ENCODE results near the gene OCRL.

OCRL gene

DNA sequence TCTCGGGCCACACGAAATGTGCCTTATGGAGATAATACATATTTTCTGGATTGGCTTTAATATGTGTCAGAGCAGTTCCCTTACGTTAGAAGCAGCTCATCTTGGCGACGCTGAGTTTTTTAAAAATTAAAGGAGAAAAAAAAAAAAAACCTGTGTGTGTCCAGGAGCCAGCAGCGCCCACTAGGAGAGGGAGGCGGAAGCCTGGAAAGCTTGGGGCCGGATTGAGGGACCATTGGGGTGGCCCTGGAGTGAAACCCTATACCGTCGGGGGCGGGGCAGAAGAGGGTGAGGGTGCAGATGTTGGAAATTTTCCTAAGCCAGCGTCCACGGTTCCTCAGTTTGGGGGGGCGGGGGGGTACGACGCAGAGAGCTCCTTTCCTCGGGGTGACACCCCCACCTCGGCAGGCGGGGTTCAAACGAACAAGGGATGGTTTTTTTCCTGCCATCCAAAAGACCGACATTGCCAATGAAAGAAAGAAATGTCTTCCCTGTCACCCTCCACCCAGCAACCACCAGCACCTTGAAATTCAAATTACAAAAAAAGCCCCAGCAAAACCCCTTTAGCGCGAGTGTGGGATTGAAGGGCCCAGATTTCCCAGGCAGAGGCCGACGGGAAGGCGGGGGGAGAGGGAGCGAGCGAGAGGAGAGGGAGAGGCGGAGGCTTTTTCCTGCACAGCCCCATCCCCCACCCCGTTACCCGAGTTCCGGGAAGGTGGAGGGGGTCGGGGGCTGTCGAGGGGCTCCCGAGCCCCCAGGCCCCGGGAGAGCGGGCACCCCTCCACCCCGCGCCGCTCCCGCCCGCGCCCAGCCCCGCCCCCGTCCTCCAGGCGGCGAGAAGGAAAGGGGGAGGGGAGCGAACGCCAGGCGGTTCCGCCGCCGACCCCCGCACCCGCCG lies 17.6 kb upstream of the OCRL start:
- no peaks in the 10 kb centered on the region for H3K9me3 ChIP-seq (ENCODE audit: control insufficient read depth, low read length)
- H3K36me3 ChIP-seq (ENCODE audit: control insufficient read depth, insufficient read depth, low read length), result no peaks in the 10 kb centered on the region
- H3K4me1 ChIP-seq (ENCODE audit: control insufficient read depth, insufficient read depth, low read length), result no peaks in the 10 kb centered on the region
- H3K27me3 ChIP-seq (ENCODE audit: control insufficient read depth, insufficient read depth, low read length), result no peaks in the 10 kb centered on the region
- H3K4me3 ChIP-seq (ENCODE audit: low read length), result peak overlapping the region; percentile 25
- peak overlapping the region; percentile 83 for H3K9ac ChIP-seq (ENCODE audit: low read length)

DNA sequence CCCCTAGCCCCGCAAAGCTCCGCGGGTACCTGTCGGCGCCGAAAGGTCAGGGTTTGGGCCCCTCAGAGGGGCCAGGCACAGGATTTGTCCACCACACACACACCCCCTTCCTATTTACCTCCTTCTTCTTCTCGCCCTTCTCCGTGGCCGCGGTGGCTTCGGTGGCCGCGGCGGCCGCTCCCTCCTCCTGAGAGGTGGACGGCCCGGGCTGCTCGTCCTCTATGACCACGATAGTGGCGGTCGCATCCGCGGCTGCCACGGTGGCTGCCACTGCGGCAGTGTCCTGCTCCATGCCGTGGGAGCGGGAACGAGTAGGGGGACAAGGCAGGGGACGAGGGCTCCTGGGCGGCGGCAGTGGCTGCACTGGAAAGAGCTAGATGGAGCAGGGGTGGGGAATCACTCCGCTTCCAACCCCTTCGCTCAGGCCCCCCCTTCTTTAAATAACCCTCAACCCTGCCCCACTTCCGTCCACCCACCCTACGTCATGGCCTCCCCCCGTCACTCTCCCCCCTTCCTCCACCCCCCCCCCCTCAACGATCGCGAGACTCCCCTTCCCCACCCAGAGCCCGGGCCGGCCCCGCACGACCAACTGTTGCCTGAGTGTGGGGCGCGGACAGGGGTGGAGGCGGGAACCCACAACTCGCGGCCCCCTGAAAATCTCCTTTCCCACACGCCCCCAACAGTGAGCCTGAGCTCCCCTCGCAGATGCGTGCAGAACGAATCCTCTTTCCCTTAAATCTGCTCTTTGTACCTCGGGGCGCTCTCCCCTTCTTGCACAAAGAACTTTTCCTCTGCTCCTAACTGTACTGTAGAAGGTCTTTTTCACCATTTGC lies 16.8 kb upstream of the OCRL start, which contains the start of gene SMARCA1:
TSS of gene SMARCA1 (minus strand) at position 412 of the 833 bp plus-strand sequence. CDS start at position 292, 120 bp downstream.
- Histone ChIP-seq H3K4me3 (ENCODE audit: low read length) (no peak within 1 kb of the TSS), H3K27me3 (ENCODE audit: control insufficient read depth, insufficient read depth, low read length) (no peaks in the 10 kb centered on the region), H3K9ac (ENCODE audit: low read length) (peak within 1 kb of the TSS; percentile 83), H3K4me1 (ENCODE audit: control insufficient read depth, insufficient read depth, low read length) (no peaks in the 10 kb centered on the region), H3K36me3 (ENCODE audit: control insufficient read depth, insufficient read depth, low read length) (no peaks in the 10 kb centered on the region), H3K9me3 (ENCODE audit: control insufficient read depth, low read length) (no peaks in the 10 kb centered on the region)

DNA sequence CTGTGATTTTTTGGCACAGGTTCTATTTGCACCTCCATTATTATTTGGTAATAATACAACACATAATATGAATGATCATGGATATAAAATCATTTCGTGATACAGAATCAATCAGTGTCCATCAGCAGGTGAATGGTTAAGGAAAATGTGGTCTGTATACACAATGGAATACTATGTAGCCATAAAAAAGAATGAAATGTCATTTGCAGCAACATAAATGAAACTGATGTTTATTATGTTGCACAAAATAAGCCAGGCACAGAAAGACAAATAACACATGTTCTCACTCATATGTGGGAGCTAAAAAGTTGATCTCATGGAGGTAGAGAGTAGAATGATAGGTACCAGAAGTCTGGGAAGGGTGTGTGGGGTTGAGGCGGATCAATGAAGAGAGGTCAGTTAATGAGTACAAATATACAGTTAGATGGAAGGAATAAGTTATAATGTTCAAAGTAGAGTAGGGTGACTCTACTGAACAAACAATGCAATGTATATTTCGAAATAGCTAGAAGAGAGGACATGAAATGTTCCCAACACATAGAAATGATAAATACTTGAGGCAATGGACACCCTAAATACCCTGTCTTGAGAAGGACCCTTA lies 15.7 kb upstream of the OCRL start:
- H3K36me3 ChIP-seq (ENCODE audit: control insufficient read depth, insufficient read depth, low read length), result no peaks in the 10 kb centered on the region
- no peaks in the 10 kb centered on the region for H3K27me3 ChIP-seq (ENCODE audit: control insufficient read depth, insufficient read depth, low read length)
- no peak overlapping the region for H3K9ac ChIP-seq (ENCODE audit: low read length)
- no peaks in the 10 kb centered on the region for H3K4me1 ChIP-seq (ENCODE audit: control insufficient read depth, insufficient read depth, low read length)
- no peaks in the 10 kb centered on the region for H3K9me3 ChIP-seq (ENCODE audit: control insufficient read depth, low read length)
- H3K4me3 ChIP-seq (ENCODE audit: low read length), result no peak overlapping the region

DNA sequence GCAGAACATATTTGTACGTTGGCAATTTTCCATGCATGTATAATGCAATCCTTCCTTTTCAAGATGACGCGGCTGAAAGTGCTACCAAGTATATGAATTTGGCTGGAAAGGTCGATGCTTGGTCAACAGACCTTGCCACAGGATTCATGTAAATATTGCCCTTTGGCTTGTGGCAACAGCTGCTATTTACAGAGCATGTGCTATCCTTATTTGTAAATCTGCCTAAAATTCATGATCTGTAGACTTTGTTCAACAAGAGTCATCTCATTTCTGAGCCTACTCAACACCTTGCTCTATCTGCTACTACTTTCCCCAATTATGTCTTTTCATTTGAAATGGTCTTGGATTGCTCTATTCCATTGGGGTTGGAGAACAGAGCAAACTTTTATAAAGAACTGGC lies 14.9 kb upstream of the OCRL start:
- Histone ChIP-seq H3K27me3 (ENCODE audit: control insufficient read depth, insufficient read depth, low read length) (no peaks in the 10 kb centered on the region), H3K36me3 (ENCODE audit: control insufficient read depth, insufficient read depth, low read length) (no peaks in the 10 kb centered on the region), H3K4me3 (ENCODE audit: low read length) (no peak overlapping the region), H3K4me1 (ENCODE audit: control insufficient read depth, insufficient read depth, low read length) (no peaks in the 10 kb centered on the region), H3K9me3 (ENCODE audit: control insufficient read depth, low read length) (no peaks in the 10 kb centered on the region), H3K9ac (ENCODE audit: low read length) (no peak overlapping the region)

DNA sequence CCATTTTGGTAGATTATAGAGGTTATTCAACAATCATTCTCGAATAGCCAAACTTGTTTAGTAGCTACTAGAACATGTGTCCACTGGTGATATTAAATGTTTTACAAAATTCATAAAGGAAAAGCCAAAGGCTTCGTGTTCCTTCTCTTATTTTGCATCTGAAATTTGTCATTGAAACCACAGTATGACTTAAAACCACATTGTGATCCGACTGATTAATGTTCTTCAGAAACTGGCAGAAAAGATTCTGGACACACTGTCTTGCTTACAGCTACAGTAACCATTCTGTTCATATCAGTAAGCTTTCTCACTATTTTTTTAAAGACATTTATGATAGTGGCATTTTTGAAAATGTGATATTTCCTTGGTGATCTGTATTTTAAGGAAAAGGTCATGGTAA lies 14.2 kb upstream of the OCRL start:
- no peak overlapping the region for H3K9ac ChIP-seq (ENCODE audit: low read length)
- no peaks in the 10 kb centered on the region for H3K27me3 ChIP-seq (ENCODE audit: control insufficient read depth, insufficient read depth, low read length)
- no peak overlapping the region for H3K4me3 ChIP-seq (ENCODE audit: low read length)
- H3K4me1 ChIP-seq (ENCODE audit: control insufficient read depth, insufficient read depth, low read length), result no peaks in the 10 kb centered on the region
- no peaks in the 10 kb centered on the region for H3K9me3 ChIP-seq (ENCODE audit: control insufficient read depth, low read length)
- H3K36me3 ChIP-seq (ENCODE audit: control insufficient read depth, insufficient read depth, low read length), result no peaks in the 10 kb centered on the region

DNA sequence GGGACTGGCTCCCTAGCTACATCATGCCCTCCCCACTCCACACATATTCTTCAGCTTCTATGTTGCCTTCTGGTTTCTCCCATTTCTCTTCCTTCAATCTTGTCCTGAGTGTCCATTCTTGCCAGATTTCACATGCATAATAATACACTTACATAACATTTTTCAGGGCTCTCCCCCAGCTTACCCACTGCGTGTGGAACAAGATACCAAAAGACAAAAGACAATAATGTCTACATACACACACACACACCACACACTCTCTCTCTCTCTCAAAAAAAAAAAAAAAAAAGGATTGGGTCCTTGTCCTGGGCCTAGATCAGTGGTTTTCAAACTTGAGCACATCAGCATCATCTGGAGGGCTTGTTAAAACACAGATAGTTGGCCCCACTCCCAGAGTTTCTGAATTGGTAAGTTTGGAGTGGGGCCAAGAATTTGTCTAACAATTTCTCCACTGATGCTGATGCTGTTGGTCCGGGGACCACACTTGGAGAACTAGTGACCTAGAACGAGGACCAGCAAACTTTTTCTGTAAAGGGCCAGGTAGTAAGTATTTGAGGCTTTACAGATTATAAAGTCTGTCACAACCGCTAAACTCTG lies 10.3 kb upstream of the OCRL start:
- Histone ChIP-seq H3K27me3 (ENCODE audit: control insufficient read depth, insufficient read depth, low read length) (no peaks in the 10 kb centered on the region), H3K4me1 (ENCODE audit: control insufficient read depth, insufficient read depth, low read length) (no peaks in the 10 kb centered on the region), H3K9ac (ENCODE audit: low read length) (no peak overlapping the region), H3K4me3 (ENCODE audit: low read length) (no peak overlapping the region), H3K36me3 (ENCODE audit: control insufficient read depth, insufficient read depth, low read length) (no peaks in the 10 kb centered on the region), H3K9me3 (ENCODE audit: control insufficient read depth, low read length) (no peaks in the 10 kb centered on the region)

DNA sequence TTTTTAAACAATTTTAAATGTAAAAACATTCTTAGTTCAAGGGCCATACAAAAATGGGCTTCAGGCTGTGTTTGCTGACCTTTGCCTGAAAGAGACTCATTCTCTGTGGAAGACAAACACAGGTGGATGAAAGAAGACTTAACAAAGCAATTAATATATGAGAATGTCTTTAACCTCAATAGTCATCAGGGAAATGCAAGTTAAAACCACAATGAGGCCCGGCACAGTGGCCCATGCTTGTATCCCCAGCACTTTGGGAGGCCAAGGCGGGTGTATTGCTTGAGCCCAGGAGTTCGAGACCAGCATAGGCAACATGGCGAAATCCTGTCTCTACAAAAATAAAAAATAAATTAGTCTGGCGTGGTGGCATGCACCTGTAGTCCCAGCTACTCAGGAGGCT lies 9.6 kb upstream of the OCRL start:
- H3K4me1 ChIP-seq (ENCODE audit: control insufficient read depth, insufficient read depth, low read length), result no peaks in the 10 kb centered on the region
- H3K36me3 ChIP-seq (ENCODE audit: control insufficient read depth, insufficient read depth, low read length), result no peaks in the 10 kb centered on the region
- no peaks in the 10 kb centered on the region for H3K27me3 ChIP-seq (ENCODE audit: control insufficient read depth, insufficient read depth, low read length)
- H3K9ac ChIP-seq (ENCODE audit: low read length), result no peak overlapping the region
- H3K4me3 ChIP-seq (ENCODE audit: low read length), result no peak overlapping the region
- H3K9me3 ChIP-seq (ENCODE audit: control insufficient read depth, low read length), result no peaks in the 10 kb centered on the region

DNA sequence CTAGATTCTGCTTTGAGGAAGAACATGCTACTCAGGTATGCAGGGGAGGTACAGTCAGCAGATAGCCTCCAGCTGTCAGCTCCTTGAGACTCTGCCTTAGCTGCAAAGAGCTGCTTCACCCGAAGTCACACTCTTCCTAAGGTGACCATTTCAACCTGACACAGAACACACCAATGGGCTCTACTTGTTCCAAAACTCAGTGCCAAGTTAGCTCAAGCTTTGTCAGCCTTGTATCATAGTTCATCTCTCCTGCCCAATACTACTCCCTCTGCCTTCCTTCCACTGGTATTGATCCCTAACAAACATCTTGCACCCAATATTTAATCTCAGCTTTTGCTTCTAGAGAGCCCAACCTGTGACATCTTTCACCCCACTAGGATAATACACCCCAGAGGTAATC lies 8.9 kb upstream of the OCRL start:
- Histone ChIP-seq H3K4me1 (ENCODE audit: control insufficient read depth, insufficient read depth, low read length) (no peaks in the 10 kb centered on the region), H3K27me3 (ENCODE audit: control insufficient read depth, insufficient read depth, low read length) (no peaks in the 10 kb centered on the region), H3K36me3 (ENCODE audit: control insufficient read depth, insufficient read depth, low read length) (no peaks in the 10 kb centered on the region), H3K9me3 (ENCODE audit: control insufficient read depth, low read length) (no peaks in the 10 kb centered on the region), H3K9ac (ENCODE audit: low read length) (no peak overlapping the region), H3K4me3 (ENCODE audit: low read length) (no peak overlapping the region)

DNA sequence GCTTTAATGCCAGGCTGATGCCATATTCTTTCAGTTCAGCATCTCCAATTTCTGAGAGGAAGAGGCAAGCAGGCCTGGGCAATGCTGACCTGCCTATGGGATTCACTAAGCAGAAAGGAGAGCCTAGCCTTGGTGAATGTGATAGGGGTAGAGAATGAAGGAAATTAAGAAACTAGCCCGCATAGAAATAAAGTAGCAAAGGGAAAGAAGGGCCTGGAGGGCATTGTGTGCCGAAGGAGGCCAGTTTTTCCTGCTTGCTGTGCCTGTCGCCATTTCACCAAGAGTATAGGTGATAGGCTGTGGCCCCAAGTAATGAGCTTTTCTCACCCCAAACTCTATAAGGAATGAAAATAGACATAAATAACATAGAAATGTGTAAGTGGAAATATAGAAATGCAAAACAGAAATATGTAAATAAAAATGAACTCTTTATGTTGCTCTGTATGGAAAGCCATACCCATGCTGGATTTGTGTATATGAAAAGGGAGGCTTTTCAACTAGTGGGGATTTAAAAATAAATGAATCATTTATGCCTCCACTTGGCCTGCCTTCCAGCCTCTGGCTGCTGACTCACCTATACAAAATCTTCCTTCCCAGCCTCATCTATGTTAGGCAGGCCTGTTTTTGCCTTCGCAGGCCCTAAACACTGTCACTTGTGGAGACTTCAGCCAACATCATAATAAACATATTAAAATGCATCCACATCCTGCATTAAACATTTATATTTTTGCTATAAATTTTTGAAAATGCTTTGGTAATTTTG lies 5.1 kb upstream of the OCRL start:
- H3K4me1 ChIP-seq (ENCODE audit: control insufficient read depth, insufficient read depth, low read length), result no peaks in the 10 kb centered on the region
- H3K9ac ChIP-seq (ENCODE audit: low read length), result no peak overlapping the region
- no peaks in the 10 kb centered on the region for H3K27me3 ChIP-seq (ENCODE audit: control insufficient read depth, insufficient read depth, low read length)
- H3K4me3 ChIP-seq (ENCODE audit: low read length), result no peak overlapping the region
- H3K36me3 ChIP-seq (ENCODE audit: control insufficient read depth, insufficient read depth, low read length), result no peaks in the 10 kb centered on the region
- H3K9me3 ChIP-seq (ENCODE audit: control insufficient read depth, low read length), result no peaks in the 10 kb centered on the region

DNA sequence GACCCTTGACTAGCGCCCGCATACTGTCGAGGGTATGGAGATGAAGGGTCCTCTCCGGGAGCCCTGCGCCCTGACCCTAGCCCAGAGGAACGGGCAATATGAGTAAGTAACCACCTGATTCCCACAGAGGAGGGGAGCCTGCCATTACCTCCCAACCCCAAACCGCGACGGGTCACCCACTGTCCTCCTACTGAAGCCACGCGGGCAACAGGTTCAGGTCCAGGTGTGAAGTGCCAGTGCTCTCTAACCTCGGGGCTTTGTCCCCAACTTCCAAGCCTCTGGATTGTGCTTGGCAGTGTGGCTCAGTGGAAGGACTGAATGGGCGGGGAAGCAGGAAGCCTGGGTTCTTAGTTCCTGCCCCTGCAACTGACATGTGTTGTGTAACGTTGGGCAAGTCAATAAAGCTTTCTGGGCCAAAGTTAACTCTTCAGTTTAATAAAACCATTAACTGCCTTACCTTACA lies 694 bp downstream of the OCRL start:
- H3K4me3 ChIP-seq (ENCODE audit: low read length), result peak overlapping the region; percentile 56
- H3K9me3 ChIP-seq (ENCODE audit: control insufficient read depth, low read length), result no peaks in the 10 kb centered on the region
- no peaks in the 10 kb centered on the region for H3K27me3 ChIP-seq (ENCODE audit: control insufficient read depth, insufficient read depth, low read length)
- peak overlapping the region; percentile 55 for H3K9ac ChIP-seq (ENCODE audit: low read length)
- H3K4me1 ChIP-seq (ENCODE audit: control insufficient read depth, insufficient read depth, low read length), result peaks cover 5% of the 10 kb centered on the region
- no peaks in the 10 kb centered on the region for H3K36me3 ChIP-seq (ENCODE audit: control insufficient read depth, insufficient read depth, low read length)

DNA sequence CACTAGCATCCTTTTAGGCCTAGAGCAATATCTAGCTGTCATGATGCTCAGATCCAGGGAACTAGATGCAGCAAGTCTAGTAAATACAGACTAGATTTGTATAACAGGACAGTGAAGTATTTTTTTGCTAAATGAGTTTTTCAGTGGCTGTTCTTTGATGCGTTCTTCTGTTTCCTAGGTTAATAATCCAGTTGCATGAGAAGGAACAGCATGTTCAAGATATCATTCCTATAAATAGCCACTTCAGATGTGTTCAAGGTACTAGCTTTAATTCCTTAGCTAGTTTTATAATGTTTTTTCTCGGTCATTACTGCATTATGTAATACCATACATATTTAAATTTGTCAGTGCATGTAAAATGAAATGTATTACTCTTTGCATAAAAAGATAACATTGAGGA lies 4.7 kb downstream of the OCRL start:
- H3K4me3 ChIP-seq (ENCODE audit: low read length), result no peak overlapping the region
- no peaks in the 10 kb centered on the region for H3K36me3 ChIP-seq (ENCODE audit: control insufficient read depth, insufficient read depth, low read length)
- H3K4me1 ChIP-seq (ENCODE audit: control insufficient read depth, insufficient read depth, low read length), result peaks cover 5% of the 10 kb centered on the region

More for the DNA sequence above, 4.7 kb downstream of the OCRL start:
- H3K27me3 ChIP-seq (ENCODE audit: control insufficient read depth, insufficient read depth, low read length), result no peaks in the 10 kb centered on the region
- no peak overlapping the region for H3K9ac ChIP-seq (ENCODE audit: low read length)
- H3K9me3 ChIP-seq (ENCODE audit: control insufficient read depth, low read length), result no peaks in the 10 kb centered on the region

Measured in mucosa of stomach (tissue), 1 donor.